Loucy (cell line): ENCODE results near the gene TPK1.

Source experiments
- EZH2phosphoT487 ChIP-seq: fragments of 200-600 bp; IDR thresholded peaks from 2 replicates; pipeline ENCODE4 v1.6.1; 2018; ENCODE audit warnings: antibody characterized with exemption, mild to moderate bottlenecking, moderate library complexity, borderline replicate concordance
- TF ChIP-seq, protein P1 (sequence below): fragments of 200-600 bp; sonication (generic); conservative IDR thresholded peaks from 2 replicates; pipeline ENCODE4 v1.5.1; 2014; ENCODE audit warnings: mild to moderate bottlenecking, antibody characterized with exemption, low read length

DNA sequence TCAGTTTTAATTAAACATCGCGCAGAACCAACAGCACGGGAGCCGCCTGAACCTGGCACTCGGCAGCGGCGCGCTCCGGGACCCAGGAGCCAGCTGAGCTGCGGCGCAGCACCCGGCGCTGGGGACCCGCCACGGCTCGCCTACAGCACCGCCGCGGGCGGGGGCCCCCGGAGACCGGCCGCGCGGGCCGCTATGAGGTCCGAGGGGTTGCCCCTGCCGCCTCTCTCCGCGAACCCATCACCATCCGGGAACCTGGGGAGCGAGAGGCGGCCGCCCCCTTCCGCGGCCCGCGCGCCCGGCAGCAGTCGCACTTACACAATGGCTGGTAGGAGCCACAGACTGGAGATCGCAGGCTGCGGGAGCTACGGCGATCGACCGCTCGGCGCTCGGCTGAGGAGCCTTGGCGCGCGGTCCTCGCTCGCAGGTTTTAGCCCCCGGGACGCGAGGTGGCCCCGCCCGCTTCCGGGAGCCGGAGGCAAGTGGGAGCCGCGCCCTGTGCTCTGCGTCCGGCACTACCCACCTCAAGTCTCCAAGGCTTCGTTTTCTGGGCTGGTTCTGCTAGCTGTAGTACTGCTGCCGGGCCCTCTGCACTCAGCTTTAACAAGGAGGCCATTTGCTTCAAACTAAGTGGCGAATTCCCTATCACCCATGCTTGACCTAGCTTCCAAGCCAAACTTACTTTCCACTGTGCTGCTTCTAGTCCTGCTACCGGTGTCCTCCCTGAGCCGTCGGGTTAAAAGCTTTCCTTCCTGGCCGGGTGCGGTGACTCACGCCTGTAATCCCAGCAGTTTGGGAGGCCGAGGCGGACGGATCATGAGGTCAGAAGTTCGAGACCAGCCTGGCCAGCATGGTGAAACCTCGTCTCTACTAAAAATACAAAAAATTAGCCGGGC lies at the start of gene TPK1:
- TF ChIP-seq, protein P1, sequence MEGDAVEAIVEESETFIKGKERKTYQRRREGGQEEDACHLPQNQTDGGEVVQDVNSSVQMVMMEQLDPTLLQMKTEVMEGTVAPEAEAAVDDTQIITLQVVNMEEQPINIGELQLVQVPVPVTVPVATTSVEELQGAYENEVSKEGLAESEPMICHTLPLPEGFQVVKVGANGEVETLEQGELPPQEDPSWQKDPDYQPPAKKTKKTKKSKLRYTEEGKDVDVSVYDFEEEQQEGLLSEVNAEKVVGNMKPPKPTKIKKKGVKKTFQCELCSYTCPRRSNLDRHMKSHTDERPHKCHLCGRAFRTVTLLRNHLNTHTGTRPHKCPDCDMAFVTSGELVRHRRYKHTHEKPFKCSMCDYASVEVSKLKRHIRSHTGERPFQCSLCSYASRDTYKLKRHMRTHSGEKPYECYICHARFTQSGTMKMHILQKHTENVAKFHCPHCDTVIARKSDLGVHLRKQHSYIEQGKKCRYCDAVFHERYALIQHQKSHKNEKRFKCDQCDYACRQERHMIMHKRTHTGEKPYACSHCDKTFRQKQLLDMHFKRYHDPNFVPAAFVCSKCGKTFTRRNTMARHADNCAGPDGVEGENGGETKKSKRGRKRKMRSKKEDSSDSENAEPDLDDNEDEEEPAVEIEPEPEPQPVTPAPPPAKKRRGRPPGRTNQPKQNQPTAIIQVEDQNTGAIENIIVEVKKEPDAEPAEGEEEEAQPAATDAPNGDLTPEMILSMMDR: no peak
- TF ChIP-seq EZH2phosphoT487: no peak
